Inferior parietal cortex (tissue), 1 donor: ENCODE measurements around the gene ABCD4.
"Not testable (repeated sequence)": the region's sequence is repeated elsewhere in the genome, so short reads cannot be mapped to it uniquely, and the experiment has no call there.

Experiments used
- DNase-seq: peaks from one replicate; pipeline ENCODE4 v3.0.0-alpha.2; 2016; ENCODE audit errors: extremely low spot score

The ABCD4 gene

GRCh38 chr14:74302634-74303569 lies at the start of gene ABCD4:
TSS of gene ABCD4 (minus strand) at chr14:74302934. CDS start at chr14:74302912, 22 bp downstream.
- peak; percentile 95 for DNase-seq

- DNase-seq: no peak
These were observed 48.2 kb upstream of the ABCD4 start for GRCh38 chr14:74350928-74351323.

- no peak for DNase-seq
These were observed 47.6 kb upstream of the ABCD4 start for GRCh38 chr14:74350211-74350927.

GRCh38 chr14:74349757-74350156 lies 47.0 kb upstream of the ABCD4 start:
- DNase-seq: no peak

GRCh38 chr14:74348735-74349463 lies 46.2 kb upstream of the ABCD4 start:
- no peak for DNase-seq

- no peak for DNase-seq
These were observed 45.6 kb upstream of the ABCD4 start, which contains the start of gene VRTN for GRCh38 chr14:74348241-74348734. TSS of gene VRTN (plus strand) at chr14:74348471. CDS start at chr14:74356784, 8,313 bp downstream.

- no peak for DNase-seq
These were observed 45.0 kb upstream of the ABCD4 start for GRCh38 chr14:74347795-74348100.

- no peak for DNase-seq
These were observed 44.5 kb upstream of the ABCD4 start for GRCh38 chr14:74347097-74347794.

GRCh38 chr14:74346341-74346740 lies 43.6 kb upstream of the ABCD4 start:
- DNase-seq: no peak

GRCh38 chr14:74333909-74334308 lies 31.2 kb upstream of the ABCD4 start:
- DNase-seq: no peak

- not testable (repeated sequence) for DNase-seq
These were observed 27.3 kb upstream of the ABCD4 start for GRCh38 chr14:74329950-74330552.

- DNase-seq: no peak
These were observed 23.8 kb upstream of the ABCD4 start for GRCh38 chr14:74326369-74327152.

GRCh38 chr14:74325446-74325845 lies 22.7 kb upstream of the ABCD4 start:
- no peak for DNase-seq

- peak; percentile 57 for DNase-seq
These were observed 22.2 kb upstream of the ABCD4 start for GRCh38 chr14:74324931-74325361.

GRCh38 chr14:74314576-74314975 lies 11.8 kb upstream of the ABCD4 start:
- no peak for DNase-seq

- no peak for DNase-seq
These were observed 10.9 kb upstream of the ABCD4 start for GRCh38 chr14:74313601-74314000.

GRCh38 chr14:74312161-74312560 lies 9.4 kb upstream of the ABCD4 start:
- no peak for DNase-seq

GRCh38 chr14:74309125-74310022 lies 6.6 kb upstream of the ABCD4 start:
- no peak for DNase-seq

GRCh38 chr14:74308695-74309094 lies 6.0 kb upstream of the ABCD4 start:
- DNase-seq: no peak
